Measurements from ENCODE around the gene BLOC1S1.
A peak's percentile ranks its signal among the peaks of the same experiment; 100 is the strongest.

Gene BLOC1S1

GRCh38 chr12:55721601-55722213 lies 5.9 kb downstream of the BLOC1S1 start:
- Histone ChIP-seq H3K4me2 (ENCODE audit: low read length) (no peak overlapping the region), H3K9me3 (ENCODE audit: insufficient read depth, low read depth, low read length) (peaks cover 2% of the 10 kb centered on the region), H3K18ac (ENCODE audit: low read length) (no peak overlapping the region), H3K79me1 (ENCODE audit: low read length) (no peaks in the 10 kb centered on the region), H3K27me3 (ENCODE audit: insufficient read depth, low read length) (no peaks in the 10 kb centered on the region), H3K14ac (ENCODE audit: low read length) (no peak overlapping the region), H3K36me3 (ENCODE audit: control insufficient read depth in 1 of 2, insufficient read depth in 2 of 2, low read length in 2 of 2) (peaks cover 33 to 35% of the 10 kb centered on the region in 2 experiments), H2AK5ac (ENCODE audit: low read length) (no peak overlapping the region), H2BK12ac (ENCODE audit: low read length) (no peak overlapping the region), H4K91ac (ENCODE audit: low read depth, low read length) (no peak overlapping the region), H2BK120ac (ENCODE audit: insufficient read depth, low read length, poor library complexity) (no peak overlapping the region), H2BK5ac (ENCODE audit: low read depth, low read length, poor library complexity) (no peak overlapping the region), H3K9ac (ENCODE audit: low read length) (no peak overlapping the region), H3K4me1 (ENCODE audit: control insufficient read depth in 1 of 2, insufficient read depth in 2 of 2, low read length in 2 of 2) (peaks cover 13 to 18% of the 10 kb centered on the region in 2 experiments), H3K23ac (ENCODE audit: low read length) (no peak overlapping the region), H3K79me2 (ENCODE audit: control insufficient read depth, insufficient read depth, low read length, poor library complexity) (no peaks in the 10 kb centered on the region), H3K4ac (ENCODE audit: low read depth, low read length) (no peak overlapping the region), H4K8ac (ENCODE audit: low read depth, low read length) (no peak overlapping the region), H3K27ac (ENCODE audit: low read depth, low read length) (no peak overlapping the region), H4K12ac (ENCODE audit: low read depth, low read length) (no peak overlapping the region), H2AFZ (ENCODE audit: insufficient read depth, low read length, poor library complexity) (no peak overlapping the region), H3K4me3 (ENCODE audit: low read depth, low read length) (no peak overlapping the region)
- DNase-seq = peak; percentile 45 to 52
- no CpG with 5 or more reads among the region's 14 CpGs for WGBS (ENCODE audit: extremely low coverage, insufficient coverage, insufficient read length)

- Histone ChIP-seq H3K4ac (ENCODE audit: low read depth, low read length) (no peak overlapping the region), H2BK5ac (ENCODE audit: low read depth, low read length, poor library complexity) (no peak overlapping the region), H3K4me1 (ENCODE audit: control insufficient read depth in 1 of 2, insufficient read depth in 2 of 2, low read length in 2 of 2) (peaks cover 7 to 15% of the 10 kb centered on the region in 2 experiments), H2AK5ac (ENCODE audit: low read length) (no peak overlapping the region), H3K9ac (ENCODE audit: low read length) (no peak overlapping the region), H3K27me3 (ENCODE audit: insufficient read depth, low read length) (no peaks in the 10 kb centered on the region), H2AFZ (ENCODE audit: insufficient read depth, low read length, poor library complexity) (no peak overlapping the region), H3K9me3 (ENCODE audit: insufficient read depth, low read depth, low read length) (peaks cover 2% of the 10 kb centered on the region), H3K4me2 (ENCODE audit: low read length) (no peak overlapping the region), H3K79me1 (ENCODE audit: low read length) (peaks cover 4% of the 10 kb centered on the region), H3K79me2 (ENCODE audit: control insufficient read depth, insufficient read depth, low read length, poor library complexity) (peaks cover 10% of the 10 kb centered on the region), H4K8ac (ENCODE audit: low read depth, low read length) (no peak overlapping the region), H2BK12ac (ENCODE audit: low read length) (no peak overlapping the region), H3K14ac (ENCODE audit: low read length) (no peak overlapping the region), H3K18ac (ENCODE audit: low read length) (no peak overlapping the region), H3K36me3 (ENCODE audit: control insufficient read depth in 1 of 2, insufficient read depth in 2 of 2, low read length in 2 of 2) (peaks cover 38 to 41% of the 10 kb centered on the region in 2 experiments), H3K4me3 (ENCODE audit: low read depth, low read length) (no peak overlapping the region), H3K23ac (ENCODE audit: low read length) (no peak overlapping the region), H4K12ac (ENCODE audit: low read depth, low read length) (no peak overlapping the region), H3K27ac (ENCODE audit: low read depth, low read length) (no peak overlapping the region), H4K91ac (ENCODE audit: low read depth, low read length) (no peak overlapping the region), H2BK120ac (ENCODE audit: insufficient read depth, low read length, poor library complexity) (no peak overlapping the region)
- WGBS (ENCODE audit: extremely low coverage, insufficient coverage, insufficient read length) = no CpG with 5 or more reads among the region's 8 CpGs
- no peak for DNase-seq
Measured at GRCh38 chr12:55722948-55723347, 7.1 kb downstream of the BLOC1S1 start.

- H2BK120ac ChIP-seq (ENCODE audit: insufficient read depth, low read length, poor library complexity) = no peak overlapping the region
- H3K79me2 ChIP-seq (ENCODE audit: control insufficient read depth, insufficient read depth, low read length, poor library complexity) = peaks cover 16% of the 10 kb centered on the region
- no peak overlapping the region for H2BK12ac ChIP-seq (ENCODE audit: low read length)
- no peak overlapping the region for H4K91ac ChIP-seq (ENCODE audit: low read depth, low read length)
- H3K23ac ChIP-seq (ENCODE audit: low read length) = no peak overlapping the region
- no peak overlapping the region for H4K8ac ChIP-seq (ENCODE audit: low read depth, low read length)
- peaks cover 10% of the 10 kb centered on the region for H3K79me1 ChIP-seq (ENCODE audit: low read length)
- no peak overlapping the region for H3K4me2 ChIP-seq (ENCODE audit: low read length)
- no CpG with 5 or more reads among the region's 10 CpGs for WGBS (ENCODE audit: extremely low coverage, insufficient coverage, insufficient read length)
- peaks cover 6 to 11% of the 10 kb centered on the region in 2 experiments for H3K4me1 ChIP-seq (ENCODE audit: control insufficient read depth in 1 of 2, insufficient read depth in 2 of 2, low read length in 2 of 2)
- H3K27me3 ChIP-seq (ENCODE audit: insufficient read depth, low read length) = no peaks in the 10 kb centered on the region
- H3K9ac ChIP-seq (ENCODE audit: low read length) = peak overlapping the region; percentile 19
- no peak overlapping the region for H3K4ac ChIP-seq (ENCODE audit: low read depth, low read length)
- H3K9me3 ChIP-seq (ENCODE audit: insufficient read depth, low read depth, low read length) = peaks cover 2% of the 10 kb centered on the region
- no peak overlapping the region for H3K18ac ChIP-seq (ENCODE audit: low read length)
- H3K14ac ChIP-seq (ENCODE audit: low read length) = no peak overlapping the region
- no peak overlapping the region for H3K27ac ChIP-seq (ENCODE audit: low read depth, low read length)
- no peak overlapping the region for H2AFZ ChIP-seq (ENCODE audit: insufficient read depth, low read length, poor library complexity)
- no peak for DNase-seq
- H2AK5ac ChIP-seq (ENCODE audit: low read length) = no peak overlapping the region
- H4K12ac ChIP-seq (ENCODE audit: low read depth, low read length) = no peak overlapping the region
- H3K4me3 ChIP-seq (ENCODE audit: low read depth, low read length) = no peak overlapping the region
- no peak overlapping the region for H2BK5ac ChIP-seq (ENCODE audit: low read depth, low read length, poor library complexity)
- H3K36me3 ChIP-seq (ENCODE audit: control insufficient read depth in 1 of 2, insufficient read depth in 2 of 2, low read length in 2 of 2) = peaks cover 38 to 41% of the 10 kb centered on the region in 2 experiments
Measured at GRCh38 chr12:55723516-55724225, 7.8 kb downstream of the BLOC1S1 start.

- Histone ChIP-seq H3K4me3 (ENCODE audit: low read depth, low read length) (no peak overlapping the region), H3K27ac (ENCODE audit: low read depth, low read length) (no peak overlapping the region), H3K79me1 (ENCODE audit: low read length) (peaks cover 15% of the 10 kb centered on the region), H3K36me3 (ENCODE audit: control insufficient read depth in 1 of 2, insufficient read depth in 2 of 2, low read length in 2 of 2) (peaks cover 35 to 41% of the 10 kb centered on the region in 2 experiments), H3K14ac (ENCODE audit: low read length) (no peak overlapping the region), H4K91ac (ENCODE audit: low read depth, low read length) (no peak overlapping the region), H3K79me2 (ENCODE audit: control insufficient read depth, insufficient read depth, low read length, poor library complexity) (peaks cover 20% of the 10 kb centered on the region), H2BK5ac (ENCODE audit: low read depth, low read length, poor library complexity) (no peak overlapping the region), H3K4me1 (ENCODE audit: control insufficient read depth in 1 of 2, insufficient read depth in 2 of 2, low read length in 2 of 2) (peaks cover 6 to 11% of the 10 kb centered on the region in 2 experiments), H4K12ac (ENCODE audit: low read depth, low read length) (no peak overlapping the region), H3K18ac (ENCODE audit: low read length) (no peak overlapping the region), H2BK120ac (ENCODE audit: insufficient read depth, low read length, poor library complexity) (no peak overlapping the region), H3K23ac (ENCODE audit: low read length) (no peak overlapping the region), H3K9me3 (ENCODE audit: insufficient read depth, low read depth, low read length) (no peaks in the 10 kb centered on the region), H3K27me3 (ENCODE audit: insufficient read depth, low read length) (no peaks in the 10 kb centered on the region), H3K4me2 (ENCODE audit: low read length) (no peak overlapping the region), H2BK12ac (ENCODE audit: low read length) (no peak overlapping the region), H3K9ac (ENCODE audit: low read length) (no peak overlapping the region), H2AK5ac (ENCODE audit: low read length) (no peak overlapping the region), H2AFZ (ENCODE audit: insufficient read depth, low read length, poor library complexity) (no peak overlapping the region), H4K8ac (ENCODE audit: low read depth, low read length) (no peak overlapping the region), H3K4ac (ENCODE audit: low read depth, low read length) (no peak overlapping the region)
- DNase-seq = peak; percentile 40 to 52
- no CpG with 5 or more reads among the region's 11 CpGs for WGBS (ENCODE audit: extremely low coverage, insufficient coverage, insufficient read length)
Measured at GRCh38 chr12:55724226-55724939, 8.5 kb downstream of the BLOC1S1 start.

All from trophoblast cell (in vitro differentiated cells and primary cell).